ENCODE results near the gene EVC2.
"Not testable (repeated sequence)": the region's sequence is repeated elsewhere in the genome, so short reads cannot be mapped to it uniquely, and the experiment has no call there.

The EVC2 gene

GRCh38 chr4:5742388-5742787 is 34.0 kb upstream of the EVC2 start:
- DNase-seq = no peak

- no peak for DNase-seq
These were observed 29.7 kb upstream of the EVC2 start for GRCh38 chr4:5738061-5738460.

GRCh38 chr4:5735463-5735862 is 27.1 kb upstream of the EVC2 start:
- no peak for DNase-seq

- no peak for DNase-seq
These were observed 26.5 kb upstream of the EVC2 start for GRCh38 chr4:5734853-5735252.

GRCh38 chr4:5732158-5732557 is 23.8 kb upstream of the EVC2 start:
- no peak for DNase-seq

GRCh38 chr4:5730993-5731990 is 22.9 kb upstream of the EVC2 start:
- DNase-seq = no peak

- no peak for DNase-seq
These were observed 22.1 kb upstream of the EVC2 start for GRCh38 chr4:5730436-5730835.

GRCh38 chr4:5728412-5728811 is 20.1 kb upstream of the EVC2 start:
- not testable (repeated sequence) for DNase-seq

GRCh38 chr4:5724377-5724776 is 16.0 kb upstream of the EVC2 start:
- DNase-seq = no peak

- DNase-seq = no peak
These were observed 14.0 kb upstream of the EVC2 start for GRCh38 chr4:5722328-5722727.

- no peak for DNase-seq
These were observed 13.6 kb upstream of the EVC2 start for GRCh38 chr4:5721923-5722322.

GRCh38 chr4:5720980-5721379 is 12.6 kb upstream of the EVC2 start:
- no peak for DNase-seq

- DNase-seq = no peak
These were observed 11.9 kb upstream of the EVC2 start for GRCh38 chr4:5720157-5720850.

GRCh38 chr4:5719350-5720055 is 11.1 kb upstream of the EVC2 start:
- DNase-seq = no peak

- no peak for DNase-seq
These were observed 10.1 kb upstream of the EVC2 start for GRCh38 chr4:5718411-5718810.

GRCh38 chr4:5717449-5718158 is 9.2 kb upstream of the EVC2 start:
- no peak for DNase-seq

- DNase-seq = no peak
These were observed 8.0 kb upstream of the EVC2 start for GRCh38 chr4:5716391-5716790.

GRCh38 chr4:5715357-5715756 is 7.0 kb upstream of the EVC2 start:
- DNase-seq = no peak

GRCh38 chr4:5713861-5714260 is 5.5 kb upstream of the EVC2 start:
- DNase-seq = peak; percentile 12

- DNase-seq = no peak
These were observed 4.6 kb upstream of the EVC2 start for GRCh38 chr4:5712931-5713330.

GRCh38 chr4:5712517-5712916 is 4.2 kb upstream of the EVC2 start:
- no peak for DNase-seq

- peak; percentile 68 for DNase-seq
These were observed 3.3 kb upstream of the EVC2 start for GRCh38 chr4:5711479-5712184.

Data from islet precursor cell (in vitro differentiated cells).